ENCODE data around the gene MS4A4E.
"Not testable (repeated sequence)": the region's sequence is repeated elsewhere in the genome, so short reads cannot be mapped to it uniquely, and the experiment has no call there.

The MS4A4E gene

GRCh38 chr11:60214386-60214785 lies 28.6 kb downstream of the MS4A4E start:
- H3K9me3 ChIP-seq (ENCODE audit: control insufficient read depth, low read length), result no peaks in the 10 kb centered on the region
- no peaks in the 10 kb centered on the region for H3K4me1 ChIP-seq (ENCODE audit: control insufficient read depth, insufficient read depth, low read length)
- H3K27me3 ChIP-seq (replicated peaks; ENCODE audit: control insufficient read depth, insufficient read depth, low read length), result no peaks in the 10 kb centered on the region
- DNase-seq (ENCODE audit: low read depth), result no peak
- H3K9ac ChIP-seq (ENCODE audit: low read length), result no peak overlapping the region
- H3K4me3 ChIP-seq (ENCODE audit: low read length), result no peak overlapping the region
- H3K36me3 ChIP-seq (ENCODE audit: control insufficient read depth, insufficient read depth, low read length, severe bottlenecking), result no peaks in the 10 kb centered on the region

DNA sequence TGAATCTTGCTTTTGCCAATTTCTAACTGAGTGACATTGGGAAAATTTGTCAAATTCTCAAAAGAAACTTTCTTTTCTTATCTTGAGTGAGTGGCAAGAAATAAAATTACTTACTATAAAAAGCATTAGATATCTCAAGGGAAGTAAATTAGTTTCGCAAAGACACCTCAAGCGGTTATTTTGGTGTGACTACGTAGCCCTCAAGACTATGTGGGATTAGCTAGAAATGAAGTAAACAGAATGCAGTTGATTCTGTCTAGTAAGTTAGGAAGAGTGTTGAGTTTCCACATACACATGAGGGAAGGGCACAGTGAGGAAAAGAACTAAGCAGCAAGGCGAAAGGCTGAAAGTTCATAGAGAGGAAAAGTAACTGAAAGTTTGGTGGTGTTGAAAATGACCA lies 31.7 kb downstream of the MS4A4E start:
- Histone ChIP-seq H3K27me3 (replicated peaks; ENCODE audit: control insufficient read depth, insufficient read depth, low read length) (no peaks in the 10 kb centered on the region), H3K4me1 (ENCODE audit: control insufficient read depth, insufficient read depth, low read length) (no peaks in the 10 kb centered on the region), H3K9me3 (ENCODE audit: control insufficient read depth, low read length) (no peaks in the 10 kb centered on the region), H3K9ac (ENCODE audit: low read length) (no peak overlapping the region), H3K4me3 (ENCODE audit: low read length) (no peak overlapping the region), H3K36me3 (ENCODE audit: control insufficient read depth, insufficient read depth, low read length, severe bottlenecking) (no peaks in the 10 kb centered on the region)
- no peak for DNase-seq (ENCODE audit: low read depth)

DNA sequence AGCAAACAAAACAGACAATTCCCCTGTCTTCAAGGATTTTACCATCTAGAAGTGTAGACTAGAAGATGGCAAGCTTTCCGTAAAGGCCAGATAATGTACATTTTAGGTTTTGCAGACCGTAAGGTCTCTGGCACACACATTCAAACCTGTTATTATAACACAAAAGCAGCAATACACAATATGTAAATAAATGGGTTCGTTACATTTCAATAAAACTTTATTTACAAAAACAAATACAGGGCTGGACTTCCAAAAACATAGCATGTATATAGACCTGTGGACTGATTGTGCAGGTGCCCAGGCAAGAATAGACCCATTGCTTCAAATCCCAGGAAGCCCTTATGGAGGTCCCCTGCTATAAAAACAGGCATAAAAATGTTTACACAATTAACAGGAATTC lies 33.0 kb downstream of the MS4A4E start:
- Histone ChIP-seq H3K9ac (ENCODE audit: low read length) (no peak overlapping the region), H3K9me3 (ENCODE audit: control insufficient read depth, low read length) (no peaks in the 10 kb centered on the region), H3K36me3 (ENCODE audit: control insufficient read depth, insufficient read depth, low read length, severe bottlenecking) (no peaks in the 10 kb centered on the region)

GRCh38 chr11:60208951-60209350 lies 34.0 kb downstream of the MS4A4E start:
- H3K4me3 ChIP-seq (ENCODE audit: low read length), result no peak overlapping the region
- DNase-seq (ENCODE audit: low read depth), result no peak
- no peaks in the 10 kb centered on the region for H3K9me3 ChIP-seq (ENCODE audit: control insufficient read depth, low read length)
- no peaks in the 10 kb centered on the region for H3K4me1 ChIP-seq (ENCODE audit: control insufficient read depth, insufficient read depth, low read length)
- no peaks in the 10 kb centered on the region for H3K27me3 ChIP-seq (replicated peaks; ENCODE audit: control insufficient read depth, insufficient read depth, low read length)
- no peaks in the 10 kb centered on the region for H3K36me3 ChIP-seq (ENCODE audit: control insufficient read depth, insufficient read depth, low read length, severe bottlenecking)
- H3K9ac ChIP-seq (ENCODE audit: low read length), result no peak overlapping the region

More for the DNA sequence above, 33.0 kb downstream of the MS4A4E start:
- DNase-seq (ENCODE audit: low read depth), result no peak
- Histone ChIP-seq H3K27me3 (replicated peaks; ENCODE audit: control insufficient read depth, insufficient read depth, low read length) (no peaks in the 10 kb centered on the region), H3K4me1 (ENCODE audit: control insufficient read depth, insufficient read depth, low read length) (no peaks in the 10 kb centered on the region), H3K4me3 (ENCODE audit: low read length) (no peak overlapping the region)

GRCh38 chr11:60208146-60208895 lies 34.6 kb downstream of the MS4A4E start:
- DNase-seq (ENCODE audit: low read depth), result no peak

DNA sequence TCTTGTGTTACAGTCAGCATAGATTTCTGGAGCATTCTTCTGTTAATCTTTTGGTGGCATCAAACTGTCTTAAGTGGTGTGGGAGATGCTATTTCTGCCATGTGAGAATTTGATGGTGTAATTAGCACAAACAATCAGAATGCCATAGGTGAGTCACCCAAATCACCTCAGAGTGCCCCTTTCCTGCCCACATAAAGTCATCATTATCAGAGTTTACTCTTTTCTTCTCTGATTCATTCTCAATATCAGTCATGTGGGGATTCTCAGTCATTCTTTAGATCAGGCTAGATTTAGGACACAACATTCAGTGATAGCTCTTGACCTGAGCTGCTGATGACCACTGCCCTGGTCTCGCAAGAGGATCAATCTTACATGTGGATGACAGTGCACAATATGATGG lies 36.3 kb downstream of the MS4A4E start:
- no peak for DNase-seq (ENCODE audit: low read depth)
- H3K4me3 ChIP-seq (ENCODE audit: low read length), result no peak overlapping the region
- H3K27me3 ChIP-seq (replicated peaks; ENCODE audit: control insufficient read depth, insufficient read depth, low read length), result no peaks in the 10 kb centered on the region

More at GRCh38 chr11:60208146-60208895, 34.6 kb downstream of the MS4A4E start:
- Histone ChIP-seq H3K36me3 (ENCODE audit: control insufficient read depth, insufficient read depth, low read length, severe bottlenecking) (no peaks in the 10 kb centered on the region), H3K4me3 (ENCODE audit: low read length) (no peak overlapping the region), H3K27me3 (replicated peaks; ENCODE audit: control insufficient read depth, insufficient read depth, low read length) (no peaks in the 10 kb centered on the region), H3K4me1 (ENCODE audit: control insufficient read depth, insufficient read depth, low read length) (no peaks in the 10 kb centered on the region), H3K9me3 (ENCODE audit: control insufficient read depth, low read length) (no peaks in the 10 kb centered on the region), H3K9ac (ENCODE audit: low read length) (no peak overlapping the region)

GRCh38 chr11:60204922-60205321 lies 38.0 kb downstream of the MS4A4E start:
- Histone ChIP-seq H3K4me1 (ENCODE audit: control insufficient read depth, insufficient read depth, low read length) (no peaks in the 10 kb centered on the region), H3K9ac (ENCODE audit: low read length) (no peak overlapping the region), H3K4me3 (ENCODE audit: low read length) (no peak overlapping the region), H3K27me3 (replicated peaks; ENCODE audit: control insufficient read depth, insufficient read depth, low read length) (no peaks in the 10 kb centered on the region), H3K9me3 (ENCODE audit: control insufficient read depth, low read length) (no peaks in the 10 kb centered on the region), H3K36me3 (ENCODE audit: control insufficient read depth, insufficient read depth, low read length, severe bottlenecking) (no peaks in the 10 kb centered on the region)
- no peak for DNase-seq (ENCODE audit: low read depth)

More for the DNA sequence above, 36.3 kb downstream of the MS4A4E start:
- no peak overlapping the region for H3K9ac ChIP-seq (ENCODE audit: low read length)
- no peaks in the 10 kb centered on the region for H3K4me1 ChIP-seq (ENCODE audit: control insufficient read depth, insufficient read depth, low read length)
- H3K9me3 ChIP-seq (ENCODE audit: control insufficient read depth, low read length), result no peaks in the 10 kb centered on the region
- H3K36me3 ChIP-seq (ENCODE audit: control insufficient read depth, insufficient read depth, low read length, severe bottlenecking), result no peaks in the 10 kb centered on the region

DNA sequence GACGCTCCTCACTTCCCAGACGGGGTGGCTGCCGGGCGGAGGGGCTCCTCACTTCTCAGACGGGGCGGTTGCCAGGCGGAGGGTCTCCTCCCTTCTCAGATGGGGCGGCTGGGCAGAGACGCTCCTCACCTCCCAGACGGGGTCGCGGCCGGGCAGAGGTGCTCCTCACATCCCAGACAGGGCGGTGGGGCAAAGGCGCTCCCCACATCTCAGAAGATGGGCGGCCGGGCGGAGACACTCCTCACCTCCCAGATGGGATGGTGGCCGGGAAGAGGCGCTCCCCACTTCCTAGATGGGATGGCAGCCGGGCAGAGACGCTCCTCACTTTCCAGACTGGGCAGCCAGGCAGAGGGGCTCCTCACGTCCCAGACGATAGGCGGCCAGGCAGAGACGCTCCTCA lies 41.6 kb downstream of the MS4A4E start:
- not testable (repeated sequence) for H3K4me1 ChIP-seq (ENCODE audit: control insufficient read depth, insufficient read depth, low read length)

GRCh38 chr11:60197442-60197841 lies 45.5 kb downstream of the MS4A4E start:
- Histone ChIP-seq H3K4me1 (ENCODE audit: control insufficient read depth, insufficient read depth, low read length) (no peaks in the 10 kb centered on the region), H3K27me3 (replicated peaks; ENCODE audit: control insufficient read depth, insufficient read depth, low read length) (peaks cover 9% of the 10 kb centered on the region), H3K9ac (ENCODE audit: low read length) (no peak overlapping the region), H3K4me3 (ENCODE audit: low read length) (no peak overlapping the region), H3K36me3 (ENCODE audit: control insufficient read depth, insufficient read depth, low read length, severe bottlenecking) (no peaks in the 10 kb centered on the region), H3K9me3 (ENCODE audit: control insufficient read depth, low read length) (no peaks in the 10 kb centered on the region)
- no peak for DNase-seq (ENCODE audit: low read depth)

More for the DNA sequence above, 41.6 kb downstream of the MS4A4E start:
- H3K27me3 ChIP-seq (replicated peaks; ENCODE audit: control insufficient read depth, insufficient read depth, low read length); H3K4me3 ChIP-seq (ENCODE audit: low read length); H3K9me3 ChIP-seq (ENCODE audit: control insufficient read depth, low read length); DNase-seq (ENCODE audit: low read depth); H3K36me3 ChIP-seq (ENCODE audit: control insufficient read depth, insufficient read depth, low read length, severe bottlenecking); H3K9ac ChIP-seq (ENCODE audit: low read length): not testable (repeated sequence)

DNA sequence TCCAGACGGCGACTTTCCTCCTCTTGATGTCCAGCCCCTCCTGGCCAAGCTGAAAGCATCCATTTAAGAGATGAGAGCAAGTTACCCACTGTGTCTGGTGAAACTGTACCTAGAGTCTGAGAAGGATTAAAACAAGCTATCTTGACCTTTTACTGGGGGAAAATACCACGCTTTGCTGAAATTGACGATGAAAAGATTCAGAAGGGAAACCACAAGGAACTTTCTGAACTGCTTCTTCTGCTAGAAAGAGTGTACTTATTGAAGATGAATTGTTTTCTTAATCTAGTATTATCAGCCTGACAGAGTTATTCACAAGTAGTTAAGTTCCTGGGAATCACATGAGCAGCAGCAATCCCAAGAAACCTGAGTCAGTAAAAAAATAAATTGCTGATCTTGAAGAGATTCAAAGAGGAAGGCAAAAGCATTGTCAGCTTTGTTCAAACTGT lies 47.0 kb downstream of the MS4A4E start:
- no peaks in the 10 kb centered on the region for H3K4me1 ChIP-seq (ENCODE audit: control insufficient read depth, insufficient read depth, low read length)
- no peak overlapping the region for H3K4me3 ChIP-seq (ENCODE audit: low read length)
- H3K27me3 ChIP-seq (replicated peaks; ENCODE audit: control insufficient read depth, insufficient read depth, low read length), result peaks cover 9% of the 10 kb centered on the region
- no peaks in the 10 kb centered on the region for H3K9me3 ChIP-seq (ENCODE audit: control insufficient read depth, low read length)
- H3K36me3 ChIP-seq (ENCODE audit: control insufficient read depth, insufficient read depth, low read length, severe bottlenecking), result no peaks in the 10 kb centered on the region
- H3K9ac ChIP-seq (ENCODE audit: low read length), result no peak overlapping the region
- DNase-seq (ENCODE audit: low read depth), result no peak

DNA sequence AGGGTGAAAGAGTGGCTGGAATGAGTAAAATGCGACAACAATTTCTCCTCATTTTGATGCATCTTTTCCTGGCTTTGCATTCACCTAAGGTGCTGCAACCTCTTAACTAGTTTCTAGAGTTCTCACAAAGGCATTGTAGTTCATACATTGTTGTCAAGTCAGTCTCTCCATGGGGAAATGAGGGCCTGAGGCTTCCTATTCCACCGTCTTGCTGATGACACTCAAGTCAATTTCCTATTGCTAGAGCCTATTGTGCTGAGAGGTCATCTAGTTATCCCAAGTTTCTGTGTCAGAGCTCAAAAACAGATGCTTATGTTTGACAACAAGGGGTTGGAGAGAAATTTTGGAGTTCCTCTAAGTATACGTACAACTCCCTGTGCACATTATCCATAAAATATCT lies 48.4 kb downstream of the MS4A4E start:
- Histone ChIP-seq H3K36me3 (ENCODE audit: control insufficient read depth, insufficient read depth, low read length, severe bottlenecking) (no peaks in the 10 kb centered on the region), H3K9me3 (ENCODE audit: control insufficient read depth, low read length) (no peaks in the 10 kb centered on the region), H3K9ac (ENCODE audit: low read length) (no peak overlapping the region), H3K27me3 (replicated peaks; ENCODE audit: control insufficient read depth, insufficient read depth, low read length) (peaks cover 9% of the 10 kb centered on the region), H3K4me3 (ENCODE audit: low read length) (no peak overlapping the region), H3K4me1 (ENCODE audit: control insufficient read depth, insufficient read depth, low read length) (no peaks in the 10 kb centered on the region)
- DNase-seq (ENCODE audit: low read depth), result no peak

Measured in adipocyte (in vitro differentiated cells).